Measurements from ENCODE around the gene NOB1. TPM values are rescaled to one million over a fixed set of nuclear protein-coding genes. Genes with fewer than 3 reads are reported as not detected.

NOB1 gene
- total and polyA plus RNA-seq, 2 donors (not counting 1 experiment from before 2014, with no cell fraction given), result 42.3 to 44.9 TPM

DNA sequence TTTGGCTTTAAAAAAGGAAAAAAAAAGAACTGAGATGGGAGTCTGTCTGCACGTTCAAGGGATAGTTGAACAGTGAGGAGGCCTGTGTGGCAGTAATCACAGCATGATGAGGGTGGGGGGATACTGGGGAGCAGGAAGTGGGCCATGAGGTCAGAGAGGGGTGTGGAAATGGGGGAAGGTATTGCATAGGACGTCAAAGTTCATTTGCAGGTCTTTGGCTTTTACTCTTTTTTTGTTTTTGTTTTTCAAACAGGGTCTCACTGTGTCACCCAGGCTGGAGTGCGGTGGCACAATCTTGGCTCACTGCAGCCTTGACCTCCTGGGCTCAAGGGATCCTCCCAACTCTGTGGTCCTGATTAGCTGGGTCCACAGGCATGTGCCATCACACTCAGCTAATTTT, 26.4 kb upstream of the NOB1 start:
- Histone ChIP-seq H3K27me3 (replicated peaks in 1 of 4; ENCODE audit: control extremely low read depth in 1 of 4, control insufficient read depth in 3 of 4, insufficient read depth in 4 of 4, low read length in 3 of 4) (no peaks in the 10 kb centered on the region), H3K4me3 (ENCODE audit: control extremely low read depth in 1 of 5, extremely low read depth in 1 of 5, insufficient read depth in 1 of 5, low read depth in 2 of 5, low read length in 4 of 5) (no peak overlapping the region), H4K20me1 (ENCODE audit: control insufficient read depth, insufficient read depth, low read length, poor library complexity, severe bottlenecking) (no peaks in the 10 kb centered on the region), H3K4me1 (ENCODE audit: control insufficient read depth in 2 of 2, insufficient read depth in 2 of 2, low read length in 2 of 2) (no peaks in the 10 kb centered on the region), H2AFZ (ENCODE audit: insufficient read depth, low read depth, low read length, poor library complexity, severe bottlenecking) (no peak overlapping the region), H3K4me2 (replicated peaks; ENCODE audit: low read depth, low read length, poor library complexity, severe bottlenecking) (no peak overlapping the region), H3K9ac (ENCODE audit: low read length) (no peak overlapping the region), H3K36me3 (replicated peaks in 1 of 2; ENCODE audit: control extremely low read depth in 1 of 2, control insufficient read depth in 1 of 2, extremely low read depth in 1 of 2, insufficient read depth in 2 of 2, low read length in 1 of 2) (peaks cover 1 to 22% of the 10 kb centered on the region in 2 experiments), H3K27ac (ENCODE audit: low read length in 2 of 2) (no peak overlapping the region), H3K79me2 (ENCODE audit: control insufficient read depth, insufficient read depth, low read length) (peaks cover 60% of the 10 kb centered on the region), H3K9me3 (ENCODE audit: control extremely low read depth in 1 of 3, control insufficient read depth in 2 of 3, insufficient read depth in 1 of 3, low read length in 2 of 3) (peaks cover 1 to 4% (median 2%) of the 10 kb centered on the region in 3 donors)
- intact Hi-C loops (cut with micrococcal nuclease), result no loop called here
- no peak overlapping the region for H3K4me3 Mint-ChIP-seq
- TF ChIP-seq EZH2 (IDR thresholded peaks at IDR 0.05; ENCODE audit: borderline replicate concordance, insufficient read depth, low read depth, low read length, poor library complexity, severe bottlenecking), result no peak
- TF ChIP-seq CTCF (IDR thresholded peaks at IDR 0.05), result no peak
- 94% methylated on average over 3 of the region's 3 CpGs for WGBS (ENCODE audit: insufficient coverage)
- ChIA-PET CTCF (no interaction called here), POLR2A (no interaction called here)
- H3K27ac Mint-ChIP-seq, result no peak overlapping the region
- H3K9me3 Mint-ChIP-seq (ENCODE audit: insufficient read depth), result no peaks in the 10 kb centered on the region
- no peak for DNase-seq
- H3K4me1 Mint-ChIP-seq, result no peaks in the 10 kb centered on the region
- ATAC-seq (ENCODE audit: low read depth), result no peak
- no peaks in the 10 kb centered on the region for H3K27me3 Mint-ChIP-seq

DNA sequence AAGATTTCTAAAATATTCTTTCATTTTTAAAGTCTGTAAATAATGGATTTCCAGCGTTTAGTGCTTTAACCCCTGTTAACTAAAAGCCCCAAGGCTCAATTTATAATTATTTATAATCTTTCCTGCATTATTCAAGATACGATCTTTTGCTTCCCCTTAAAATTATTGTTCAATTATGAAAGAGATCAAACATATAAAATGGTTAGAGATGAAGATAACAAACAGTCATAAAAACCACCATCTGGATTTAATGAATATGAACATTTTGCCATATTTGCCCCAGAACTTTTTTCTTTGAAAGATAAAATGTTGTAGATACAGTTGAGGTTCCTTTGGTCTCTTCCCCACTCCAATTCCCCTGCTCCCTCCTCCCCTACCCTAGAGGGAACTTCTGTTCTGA, 25.0 kb upstream of the NOB1 start:
- no peak overlapping the region for H3K9ac ChIP-seq (ENCODE audit: low read length)
- TF ChIP-seq EZH2 (IDR thresholded peaks at IDR 0.05; ENCODE audit: borderline replicate concordance, insufficient read depth, low read depth, low read length, poor library complexity, severe bottlenecking), result no peak
- no peak overlapping the region for H3K4me3 Mint-ChIP-seq
- H3K4me3 ChIP-seq (ENCODE audit: control extremely low read depth in 1 of 5, extremely low read depth in 1 of 5, insufficient read depth in 1 of 5, low read depth in 2 of 5, low read length in 4 of 5), result no peak overlapping the region
- ChIA-PET POLR2A (no interaction called here), CTCF (no interaction called here)
- H3K36me3 ChIP-seq (replicated peaks in 1 of 2; ENCODE audit: control extremely low read depth in 1 of 2, control insufficient read depth in 1 of 2, extremely low read depth in 1 of 2, insufficient read depth in 2 of 2, low read length in 1 of 2), result peaks cover 6 to 28% of the 10 kb centered on the region in 2 experiments
- peaks cover 4 to 14% (median 10%) of the 10 kb centered on the region in 3 donors for H3K9me3 ChIP-seq (ENCODE audit: control extremely low read depth in 1 of 3, control insufficient read depth in 2 of 3, insufficient read depth in 1 of 3, low read length in 2 of 3)
- no peaks in the 10 kb centered on the region for H4K20me1 ChIP-seq (ENCODE audit: control insufficient read depth, insufficient read depth, low read length, poor library complexity, severe bottlenecking)
- peaks cover 66% of the 10 kb centered on the region for H3K79me2 ChIP-seq (ENCODE audit: control insufficient read depth, insufficient read depth, low read length)
- H3K27me3 ChIP-seq (replicated peaks in 1 of 4; ENCODE audit: control extremely low read depth in 1 of 4, control insufficient read depth in 3 of 4, insufficient read depth in 4 of 4, low read length in 3 of 4), result no peaks in the 10 kb centered on the region
- WGBS (ENCODE audit: insufficient coverage), result no CpG with 5 or more reads among the region's 2 CpGs
- H3K4me1 Mint-ChIP-seq, result peaks cover 6% of the 10 kb centered on the region
- DNase-seq (no peak), ATAC-seq (ENCODE audit: low read depth) (no peak)
- H3K4me2 ChIP-seq (replicated peaks; ENCODE audit: low read depth, low read length, poor library complexity, severe bottlenecking), result no peak overlapping the region
- peaks cover 9% of the 10 kb centered on the region for H3K9me3 Mint-ChIP-seq (ENCODE audit: insufficient read depth)
- intact Hi-C loops (cut with micrococcal nuclease), result no loop called here
- H3K4me1 ChIP-seq (ENCODE audit: control insufficient read depth in 2 of 2, insufficient read depth in 2 of 2, low read length in 2 of 2), result no peaks in the 10 kb centered on the region
- no peaks in the 10 kb centered on the region for H3K27me3 Mint-ChIP-seq
- no peak overlapping the region for H3K27ac ChIP-seq (ENCODE audit: low read length in 2 of 2)
- no peak overlapping the region for H3K27ac Mint-ChIP-seq
- H2AFZ ChIP-seq (ENCODE audit: insufficient read depth, low read depth, low read length, poor library complexity, severe bottlenecking), result no peak overlapping the region

Measured in B cell (primary cell).